NB4 (cell line): ENCODE data around the gene DCUN1D1.

Experiments used
- MAX ChIP-seq: IDR thresholded peaks from 2 replicates; pipeline ENCODE4 v1.6.1; 2011; ENCODE audit warnings: low read depth, low read length
- MYC ChIP-seq: IDR thresholded peaks from 2 replicates; pipeline ENCODE4 v1.6.1; 2011; ENCODE audit warnings: low read depth, low read length
- POLR2A ChIP-seq: IDR thresholded peaks from 2 replicates; pipeline ENCODE4 v1.6.1; 2011; ENCODE audit warnings: mild to moderate bottlenecking; ENCODE audit not compliant: insufficient read length; ENCODE audit errors: extremely low read depth
- TF ChIP-seq, protein P1 (sequence below): IDR thresholded peaks from one replicate; pipeline ENCODE4 v1.5.1; 2012; ENCODE audit warnings: low read depth, low read length

GRCh38 chr3:182904164-182904563 lies 76.2 kb downstream of the DCUN1D1 start:
- TF ChIP-seq, protein P1, sequence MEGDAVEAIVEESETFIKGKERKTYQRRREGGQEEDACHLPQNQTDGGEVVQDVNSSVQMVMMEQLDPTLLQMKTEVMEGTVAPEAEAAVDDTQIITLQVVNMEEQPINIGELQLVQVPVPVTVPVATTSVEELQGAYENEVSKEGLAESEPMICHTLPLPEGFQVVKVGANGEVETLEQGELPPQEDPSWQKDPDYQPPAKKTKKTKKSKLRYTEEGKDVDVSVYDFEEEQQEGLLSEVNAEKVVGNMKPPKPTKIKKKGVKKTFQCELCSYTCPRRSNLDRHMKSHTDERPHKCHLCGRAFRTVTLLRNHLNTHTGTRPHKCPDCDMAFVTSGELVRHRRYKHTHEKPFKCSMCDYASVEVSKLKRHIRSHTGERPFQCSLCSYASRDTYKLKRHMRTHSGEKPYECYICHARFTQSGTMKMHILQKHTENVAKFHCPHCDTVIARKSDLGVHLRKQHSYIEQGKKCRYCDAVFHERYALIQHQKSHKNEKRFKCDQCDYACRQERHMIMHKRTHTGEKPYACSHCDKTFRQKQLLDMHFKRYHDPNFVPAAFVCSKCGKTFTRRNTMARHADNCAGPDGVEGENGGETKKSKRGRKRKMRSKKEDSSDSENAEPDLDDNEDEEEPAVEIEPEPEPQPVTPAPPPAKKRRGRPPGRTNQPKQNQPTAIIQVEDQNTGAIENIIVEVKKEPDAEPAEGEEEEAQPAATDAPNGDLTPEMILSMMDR: no peak
- TF ChIP-seq POLR2A: no peak
- no peak for TF ChIP-seq MAX
- no peak for TF ChIP-seq MYC
